ENCODE data around the gene SMURF2.

- TF ChIP-seq CTCF (IDR thresholded peaks at IDR 0.05) (no peak), POLR2A (IDR thresholded peaks at IDR 0.05) (no peak)
These were observed 126.8 kb downstream of the SMURF2 start for GRCh38 chr17:64535357-64535756.
